KMS-11 (cell line): Measurements from ENCODE around the gene XIST.

Experiments
- H2AFZ ChIP-seq: fragments of 200-600 bp; sonication (generic); 2 replicates; pipeline ENCODE4 v1.6.1; 2016; ENCODE audit warnings: antibody characterized with exemption, mixed run types, low read depth
- H3K27ac ChIP-seq: fragments of 200-600 bp; sonication (generic); 2 replicates; pipeline ENCODE4 v1.6.1; 2016; ENCODE audit warnings: mild to moderate bottlenecking, mixed run types
- H3K27me3 ChIP-seq: fragments of 200-600 bp; sonication (generic); 2 replicates; pipeline ENCODE4 v1.6.1; 2017; ENCODE audit warnings: mild to moderate bottlenecking, low read depth, mixed run types, moderate library complexity; ENCODE audit not compliant: insufficient read depth
- H3K36me3 ChIP-seq: fragments of 200-600 bp; sonication (generic); 2 replicates; pipeline ENCODE4 v1.6.1; 2017; ENCODE audit warnings: mild to moderate bottlenecking, mixed run types; ENCODE audit not compliant: insufficient read depth
- H3K4me1 ChIP-seq: fragments of 200-600 bp; sonication (generic); 2 replicates; pipeline ENCODE4 v1.6.1; 2016; ENCODE audit warnings: mild to moderate bottlenecking, low read depth, mixed run types; ENCODE audit not compliant: poor library complexity, severe bottlenecking
- H3K4me2 ChIP-seq: fragments of 200-600 bp; sonication (generic); 2 replicates; pipeline ENCODE4 v1.7.0; 2016; ENCODE audit warnings: mild to moderate bottlenecking, mixed run types
- H3K4me3 ChIP-seq: fragments of 200-600 bp; sonication (generic); IDR thresholded peaks from 2 replicates; pipeline ENCODE4 v1.6.1; 2017; ENCODE audit warnings: low read depth, low read length, mixed read lengths; ENCODE audit not compliant: insufficient read depth
- H3K79me2 ChIP-seq: fragments of 200-600 bp; sonication (generic); 2 replicates; pipeline ENCODE4 v1.6.1; 2016; ENCODE audit warnings: low read depth, mixed run types; ENCODE audit not compliant: insufficient read depth
- H3K9ac ChIP-seq: fragments of 200-600 bp; sonication (generic); 2 replicates; pipeline ENCODE4 v1.6.1; 2016; ENCODE audit warnings: mild to moderate bottlenecking, mixed run types
- H4K20me1 ChIP-seq: fragments of 200-600 bp; sonication (generic); 2 replicates; pipeline ENCODE4 v1.6.1; 2016; ENCODE audit warnings: mild to moderate bottlenecking, mixed run types; ENCODE audit not compliant: insufficient read depth
- CTCF ChIP-seq: fragments of 200-600 bp; sonication (generic); conservative IDR thresholded peaks from 2 replicates; pipeline ENCODE4 v1.6.1; 2017; ENCODE audit warnings: low read depth, mild to moderate bottlenecking, antibody characterized with exemption, low read length, moderate library complexity, mixed read lengths

The XIST gene

GRCh38 chrX:73842541-73843234 is 9.8 kb downstream of the XIST start:
- Histone ChIP-seq H3K36me3 (no peaks in the 10 kb centered on the region), H3K4me2 (no peak overlapping the region), H3K27ac (no peak overlapping the region), H3K4me3 (no peak overlapping the region), H2AFZ (no peak overlapping the region), H4K20me1 (no peaks in the 10 kb centered on the region), H3K4me1 (no peaks in the 10 kb centered on the region), H3K27me3 (no peaks in the 10 kb centered on the region), H3K79me2 (no peaks in the 10 kb centered on the region), H3K9ac (no peak overlapping the region)
- no peak for TF ChIP-seq CTCF

GRCh38 chrX:73841337-73841736 is 11.2 kb downstream of the XIST start:
- Histone ChIP-seq H3K36me3 (no peaks in the 10 kb centered on the region), H3K79me2 (no peaks in the 10 kb centered on the region), H4K20me1 (no peaks in the 10 kb centered on the region), H3K27me3 (no peaks in the 10 kb centered on the region), H2AFZ (no peak overlapping the region), H3K9ac (no peak overlapping the region), H3K4me3 (no peak overlapping the region), H3K4me2 (no peak overlapping the region), H3K27ac (no peak overlapping the region), H3K4me1 (no peaks in the 10 kb centered on the region)
- TF ChIP-seq CTCF, result no peak

- H4K20me1 ChIP-seq, result no peaks in the 10 kb centered on the region
These were observed 12.2 kb downstream of the XIST start for GRCh38 chrX:73840120-73840924.

GRCh38 chrX:73839152-73839551 is 13.4 kb downstream of the XIST start:
- Histone ChIP-seq H3K4me3 (no peak overlapping the region), H3K36me3 (no peaks in the 10 kb centered on the region), H3K4me2 (no peak overlapping the region), H4K20me1 (no peaks in the 10 kb centered on the region), H3K9ac (no peak overlapping the region), H3K27me3 (no peaks in the 10 kb centered on the region), H3K4me1 (no peaks in the 10 kb centered on the region), H2AFZ (no peak overlapping the region), H3K79me2 (no peaks in the 10 kb centered on the region), H3K27ac (no peak overlapping the region)
- TF ChIP-seq CTCF, result no peak

More at GRCh38 chrX:73840120-73840924, 12.2 kb downstream of the XIST start:
- TF ChIP-seq CTCF, result no peak
- no peaks in the 10 kb centered on the region for H3K79me2 ChIP-seq
- no peaks in the 10 kb centered on the region for H3K27me3 ChIP-seq
- no peak overlapping the region for H3K4me3 ChIP-seq
- H3K27ac ChIP-seq, result no peak overlapping the region
- no peaks in the 10 kb centered on the region for H3K36me3 ChIP-seq
- no peak overlapping the region for H3K4me2 ChIP-seq
- no peak overlapping the region for H3K9ac ChIP-seq
- H2AFZ ChIP-seq, result no peak overlapping the region
- H3K4me1 ChIP-seq, result no peaks in the 10 kb centered on the region
